ENCODE measurements around the gene ASTN2.

ASTN2 gene

DNA sequence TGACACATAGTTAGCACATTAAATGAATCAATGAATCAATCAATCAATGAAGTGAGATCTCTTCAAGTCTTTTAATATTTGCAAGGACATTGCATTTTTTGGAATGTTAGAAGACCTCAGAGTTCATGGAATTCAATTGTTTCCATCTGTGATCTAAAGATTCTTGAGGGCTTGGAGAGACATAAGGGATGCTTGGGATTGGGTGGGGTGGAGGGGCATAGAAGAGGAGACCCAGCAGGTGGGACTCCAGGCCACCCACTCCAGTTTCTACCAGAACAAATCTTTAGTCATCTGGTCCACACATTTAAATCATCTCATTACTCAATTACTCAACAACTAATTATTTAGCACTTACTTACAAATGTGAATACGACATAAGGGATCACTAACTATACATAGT is 978.7 kb downstream of the ASTN2 start:
- DNase-seq, result no peak

DNA sequence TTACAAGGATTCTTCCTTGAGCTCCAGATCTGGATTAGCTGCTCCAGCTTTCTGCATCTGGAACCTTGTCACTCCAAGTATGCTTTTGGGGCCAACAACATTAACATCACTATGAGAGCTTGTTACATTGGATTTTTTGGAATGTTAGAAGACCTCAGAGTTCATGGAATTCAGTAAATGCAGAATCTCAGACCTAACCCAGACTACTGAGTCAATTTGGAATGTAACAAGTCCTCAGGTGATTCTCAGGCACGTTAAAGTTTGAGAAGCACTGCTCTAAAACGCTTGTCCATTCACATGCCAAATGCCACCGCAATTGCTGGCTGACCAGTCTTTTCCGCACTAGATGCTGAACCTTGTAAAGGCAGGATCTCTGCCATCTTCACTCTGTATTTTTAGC is 979.2 kb downstream of the ASTN2 start:
- DNase-seq, result no peak

DNA sequence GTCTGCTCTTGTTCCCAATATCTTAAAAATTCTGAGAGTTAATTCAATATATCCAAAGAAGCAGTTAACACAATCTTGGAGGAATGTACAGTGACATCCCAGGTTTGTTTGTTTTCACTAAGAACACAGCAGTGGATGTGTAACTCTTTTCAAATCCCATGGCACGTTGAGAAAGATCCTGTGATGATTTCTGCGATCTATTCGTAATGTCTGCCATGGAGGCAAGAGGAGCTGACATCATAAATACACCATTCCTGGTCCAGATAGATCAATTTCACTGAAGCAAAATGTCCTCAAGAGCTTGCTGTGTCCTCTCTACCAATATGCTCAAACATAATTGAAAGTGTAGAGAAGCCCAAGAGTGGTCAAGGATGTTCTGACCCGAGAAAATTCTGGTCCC is 980.5 kb downstream of the ASTN2 start:
- DNase-seq, result no peak

DNA sequence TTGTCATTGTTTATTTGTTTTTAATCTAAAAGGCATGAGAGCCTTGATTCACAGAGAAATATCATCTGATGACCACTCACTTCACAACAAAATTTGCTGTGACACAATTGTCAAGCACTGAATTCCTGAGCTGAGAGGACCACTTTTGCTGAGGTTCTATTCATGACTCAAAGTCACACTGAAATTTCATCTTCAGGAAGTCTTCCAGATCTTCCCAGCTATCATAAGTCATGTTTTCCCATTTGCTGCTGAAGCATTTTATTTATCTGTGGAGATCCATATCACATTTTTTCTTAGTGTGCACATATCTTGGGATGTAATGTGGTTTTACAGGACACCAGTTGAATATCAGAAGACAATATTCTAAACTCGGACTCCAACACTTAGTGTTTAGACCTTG is 982.8 kb downstream of the ASTN2 start:
- no peak for DNase-seq

DNA sequence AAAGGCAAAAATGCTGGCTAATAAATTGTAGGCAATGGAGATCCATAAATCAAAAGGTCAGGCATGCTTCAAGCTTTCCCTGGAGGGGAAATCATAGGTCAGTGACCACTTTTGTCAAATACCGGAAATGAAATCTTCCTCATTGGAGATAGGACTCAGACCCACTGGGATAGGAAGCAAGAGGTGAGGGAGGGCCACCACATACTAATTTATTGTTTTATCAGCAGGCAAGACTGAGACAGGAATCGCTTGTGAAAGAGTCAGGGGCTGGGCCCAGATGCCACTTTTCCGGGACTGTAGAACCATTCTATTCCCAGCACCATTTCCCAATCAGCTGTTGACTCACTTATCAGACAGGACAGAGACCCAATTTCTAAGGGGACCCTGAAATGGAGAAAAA is 984.0 kb downstream of the ASTN2 start:
- no peak for DNase-seq

DNA sequence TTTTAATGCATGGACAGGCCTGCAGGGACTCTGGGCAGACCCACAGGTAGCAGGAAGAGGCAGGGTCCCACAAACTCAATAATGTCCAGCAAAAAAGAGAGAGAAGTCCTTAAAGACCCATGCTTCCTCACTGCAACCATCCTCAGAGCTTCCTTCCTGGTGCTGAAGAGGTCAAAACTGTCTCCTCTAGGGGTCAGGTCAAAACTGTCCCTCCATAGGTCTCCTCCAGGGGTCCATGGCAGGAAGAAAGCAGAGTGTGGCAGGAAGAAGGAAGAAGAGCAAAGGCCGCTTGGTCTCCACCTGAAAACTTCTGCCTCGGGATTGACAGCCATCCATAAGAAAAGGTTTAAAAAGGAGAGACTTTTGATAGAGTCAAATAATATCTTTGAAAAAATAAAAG is 989.6 kb downstream of the ASTN2 start:
- no peak for DNase-seq

DNA sequence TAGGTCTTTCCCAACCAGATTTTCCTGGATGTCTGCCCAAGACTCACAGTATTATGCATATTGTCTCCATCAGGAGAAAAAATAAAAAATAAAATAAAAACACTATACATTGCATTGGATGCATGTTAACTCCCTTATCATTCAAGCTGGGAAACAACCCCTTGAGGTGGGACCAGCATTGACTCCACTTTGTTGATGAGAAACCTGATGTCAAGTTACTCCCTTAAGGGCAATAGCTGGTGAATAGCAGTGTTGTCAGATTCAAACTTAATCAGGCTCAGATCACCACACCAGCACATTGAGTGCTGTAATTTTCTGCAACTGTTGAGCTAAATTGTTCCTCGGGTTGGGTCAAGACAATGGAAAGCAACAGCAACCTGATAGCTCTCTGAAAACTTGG is 991.7 kb downstream of the ASTN2 start:
- DNase-seq, result no peak

DNA sequence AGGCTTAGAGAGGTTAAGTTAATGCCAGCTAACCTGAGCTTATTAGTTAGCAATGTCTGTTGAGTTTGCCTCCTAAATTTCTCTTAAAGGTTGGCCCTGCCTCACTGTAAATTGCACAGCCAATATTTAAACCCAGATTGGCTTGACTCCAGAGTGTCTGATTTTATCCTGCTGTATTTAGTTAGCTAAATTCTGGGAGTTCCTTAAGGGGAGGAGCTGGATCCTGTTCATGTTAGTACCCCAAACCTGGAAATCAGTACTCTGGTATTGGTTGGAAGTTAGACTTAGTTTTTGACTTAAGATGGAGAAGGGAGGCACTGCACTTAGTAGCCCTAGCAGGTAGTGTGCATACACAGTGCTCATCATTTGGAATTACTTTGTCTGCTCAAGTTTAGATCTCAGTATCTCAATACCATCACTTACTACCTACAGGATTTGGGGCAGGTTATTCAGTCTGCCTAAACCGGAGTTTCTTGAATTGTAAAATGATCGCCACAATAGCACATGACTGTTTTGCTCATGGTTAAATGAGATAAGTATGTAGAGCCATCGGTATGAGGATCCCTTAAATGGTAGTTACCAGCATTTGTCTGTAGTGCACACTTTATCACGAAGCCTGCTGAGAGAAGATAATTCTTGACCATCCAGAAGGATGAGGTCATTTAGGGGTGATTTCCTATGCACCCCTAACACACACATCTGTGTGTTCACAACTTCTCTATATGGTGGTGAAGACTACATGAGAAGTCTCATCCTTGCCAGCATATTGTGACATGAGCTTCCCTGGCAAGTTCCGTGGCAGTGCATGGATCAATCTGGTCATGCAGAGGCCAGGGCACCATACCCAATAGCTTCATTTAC is 992.5 kb downstream of the ASTN2 start:
- DNase-seq, result no peak

DNA sequence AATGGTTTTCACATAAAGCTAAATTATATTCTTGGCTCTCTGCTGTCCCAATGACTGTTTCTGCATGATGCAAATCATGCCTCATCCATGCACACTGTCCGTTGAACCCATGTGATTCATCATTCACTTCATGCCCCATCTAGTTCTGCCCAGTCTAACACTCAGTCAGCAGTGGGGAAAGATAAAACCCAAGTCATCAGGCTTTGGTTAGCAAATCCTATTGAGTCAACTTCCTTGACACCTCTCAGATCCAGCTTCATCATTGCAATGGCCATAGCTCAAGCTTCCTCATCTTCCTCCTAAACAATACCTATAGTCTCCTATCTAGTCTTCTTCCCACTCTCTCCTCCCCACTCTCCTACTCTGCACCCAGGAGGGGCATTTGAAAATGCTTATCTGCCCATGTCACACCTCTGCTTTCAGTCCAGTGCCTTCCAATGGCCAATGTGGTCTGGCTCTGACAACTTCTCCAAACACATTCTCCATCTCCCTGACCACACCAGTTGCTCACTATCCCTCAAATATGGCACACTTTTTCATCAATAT is 993.8 kb downstream of the ASTN2 start:
- no peak for DNase-seq

DNA sequence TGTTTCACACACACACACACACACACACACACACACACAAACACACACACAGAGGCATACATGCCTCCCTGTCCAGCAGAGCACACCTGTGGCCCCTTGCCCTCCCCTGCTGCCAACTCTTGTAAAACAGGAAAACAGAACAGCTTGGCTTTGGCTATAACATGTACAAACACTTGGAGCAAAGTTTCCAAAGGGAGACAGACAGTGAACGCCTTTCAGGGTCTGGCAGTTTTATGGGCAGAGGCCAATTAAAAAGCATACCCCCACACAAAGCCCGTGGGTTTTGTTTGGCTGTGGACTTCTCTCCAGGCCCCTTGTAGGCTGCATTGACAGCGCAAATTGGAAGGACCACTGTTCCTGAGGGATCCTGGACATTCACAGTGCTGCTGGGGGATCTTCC is 995.7 kb downstream of the ASTN2 start:
- DNase-seq, result no peak

DNA sequence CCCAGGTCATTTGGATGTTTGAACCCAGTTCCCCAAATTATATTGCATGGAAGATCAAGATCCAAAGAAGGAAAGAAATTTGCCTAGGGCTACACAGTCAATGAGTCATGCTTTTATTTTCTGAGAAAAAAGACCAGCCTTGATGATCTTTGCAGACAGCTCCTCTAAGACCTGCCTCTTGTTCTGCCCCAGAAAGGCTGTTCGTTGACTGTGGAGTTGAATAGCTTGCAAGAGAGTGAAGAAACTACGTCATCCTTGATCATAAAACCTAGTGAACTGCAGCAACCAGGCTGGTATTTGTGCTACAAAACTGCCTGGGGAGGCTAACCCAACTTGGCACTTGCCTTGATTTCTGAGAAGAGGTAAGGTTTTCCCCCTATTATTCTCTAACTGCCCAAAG is 997.4 kb downstream of the ASTN2 start:
- DNase-seq, result no peak

DNA sequence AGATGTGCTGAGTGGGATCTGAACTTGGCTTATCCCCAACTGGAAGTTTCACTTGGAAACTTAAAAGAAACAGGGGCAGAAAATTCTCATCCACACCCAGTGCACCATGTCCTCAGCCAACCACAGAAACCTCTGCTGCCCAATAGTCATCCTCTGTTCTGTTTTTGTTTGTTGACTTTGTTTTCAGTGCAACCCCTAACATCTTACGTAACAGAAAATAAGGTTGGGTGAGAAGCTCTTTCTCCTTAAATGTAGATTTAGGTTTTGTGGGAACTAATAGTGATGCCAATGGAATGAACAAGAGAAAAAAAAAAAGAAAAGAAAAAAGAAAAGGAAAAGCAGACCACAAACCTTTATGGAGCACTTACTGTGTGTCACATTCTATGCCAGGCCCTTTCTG is 998.4 kb downstream of the ASTN2 start:
- DNase-seq, result no peak

DNA sequence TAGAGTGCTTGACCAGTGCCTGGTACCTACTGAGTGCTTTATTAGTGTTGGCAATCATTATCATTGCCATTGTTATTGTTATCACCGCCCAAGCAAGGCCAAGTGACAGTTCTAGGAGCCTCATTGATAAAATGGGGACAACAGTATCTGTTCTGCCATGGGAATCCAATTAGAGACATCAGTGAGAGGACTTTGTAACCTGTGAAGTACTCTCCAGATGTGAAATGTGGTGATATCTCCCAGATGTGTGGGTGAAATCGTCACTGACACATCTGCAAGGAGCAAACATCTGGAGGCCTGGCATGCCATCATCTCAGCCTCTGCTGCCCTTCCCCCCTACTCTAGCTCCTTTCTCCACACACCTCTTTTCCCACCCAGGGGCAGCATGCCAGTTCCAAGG is 1000.5 kb downstream of the ASTN2 start:
- no peak for DNase-seq

DNA sequence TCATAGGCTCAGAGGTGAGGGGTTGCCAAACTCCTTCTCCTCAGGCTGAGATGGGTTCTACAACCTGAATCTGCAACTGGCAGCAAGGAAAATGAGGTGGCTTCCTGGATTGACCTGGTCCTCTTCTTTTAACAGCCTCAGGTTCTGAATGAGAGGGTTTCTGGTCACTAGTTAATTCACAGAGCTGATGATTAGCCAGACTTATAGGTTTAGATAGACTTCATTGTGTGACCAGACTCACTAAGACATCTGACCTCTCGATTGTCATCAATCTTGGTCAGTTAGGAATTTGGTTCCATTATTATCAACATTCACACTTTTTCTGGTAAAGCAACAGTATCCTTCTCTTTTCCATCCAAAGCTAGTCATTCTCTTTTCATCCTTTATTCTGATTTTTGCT is 1003.4 kb downstream of the ASTN2 start:
- DNase-seq, result no peak

DNA sequence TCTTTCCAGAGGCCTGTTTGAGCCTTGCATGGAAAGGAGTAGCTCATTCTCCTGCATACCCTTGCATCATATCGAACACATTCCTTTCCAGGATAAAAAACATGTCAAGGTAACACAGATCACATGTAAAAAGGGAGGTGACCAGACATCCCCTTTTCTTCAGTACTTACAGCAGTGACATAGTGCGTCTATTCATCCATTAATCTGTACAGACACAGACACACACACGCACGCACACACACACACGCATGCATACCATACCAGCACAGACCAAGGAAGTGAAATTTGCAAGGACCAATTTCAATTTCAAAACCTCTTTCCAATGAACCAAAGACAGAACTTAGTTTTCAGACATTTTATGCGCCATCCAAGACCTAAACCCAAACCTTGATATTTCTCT is 1005.2 kb downstream of the ASTN2 start:
- no peak for DNase-seq

DNA sequence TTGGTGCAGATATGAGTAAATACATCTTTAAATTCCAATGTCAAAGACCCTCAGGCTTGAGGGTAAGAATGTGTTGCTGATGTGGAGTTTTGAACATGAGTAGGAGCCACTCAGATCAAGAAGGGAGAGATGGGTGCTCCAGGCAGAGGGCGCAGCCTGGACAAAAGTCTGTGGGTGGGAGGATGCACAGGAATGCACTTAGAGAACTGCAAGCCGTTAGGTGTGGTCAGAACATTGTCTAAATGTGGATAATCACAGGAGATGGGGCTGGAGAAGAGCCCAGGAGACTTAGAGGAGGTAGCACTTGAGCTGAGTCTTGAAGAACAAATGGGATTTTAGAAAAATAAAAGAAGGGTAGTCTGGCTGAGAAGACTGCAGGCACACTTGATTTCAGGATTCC is 1005.7 kb downstream of the ASTN2 start:
- no peak for DNase-seq

DNA sequence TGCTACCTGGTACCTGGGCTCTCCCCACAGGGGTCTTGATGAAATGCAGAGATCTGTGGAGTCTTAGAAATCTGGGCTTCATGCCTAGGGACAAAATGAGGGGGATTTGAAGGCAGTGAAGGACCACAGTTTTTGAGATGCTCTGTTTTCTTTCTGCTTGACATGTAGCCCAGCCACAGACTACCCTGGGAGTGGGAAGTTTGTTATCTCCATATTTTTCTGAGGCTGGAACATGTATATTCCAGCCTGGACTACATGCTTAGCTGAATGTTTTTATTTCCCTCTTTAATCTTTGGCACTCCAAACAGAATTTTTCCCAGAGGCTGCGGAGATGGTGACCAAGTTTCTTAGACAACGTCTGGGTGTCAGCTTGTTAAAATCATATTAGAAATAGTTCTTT is 1008.4 kb downstream of the ASTN2 start:
- DNase-seq, result no peak

DNA sequence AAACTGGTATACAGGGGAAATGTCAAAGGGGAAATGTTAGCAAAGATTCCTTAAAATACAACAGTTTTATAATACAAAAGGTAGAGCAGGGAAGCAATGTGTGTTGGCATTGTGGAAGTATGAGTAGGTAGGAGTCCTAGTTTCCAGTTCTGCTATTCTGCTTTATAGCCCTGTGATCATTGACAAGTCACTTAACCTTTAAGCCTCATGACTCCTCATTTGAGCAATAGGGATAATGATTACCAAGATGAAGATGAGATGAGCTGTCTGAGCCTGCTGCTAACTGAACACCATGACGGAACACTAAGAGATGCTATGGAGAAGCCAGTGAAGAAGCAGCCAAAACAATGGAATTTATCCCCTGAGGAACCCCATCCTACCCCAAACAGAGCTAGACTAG is 1009.5 kb downstream of the ASTN2 start:
- no peak for DNase-seq

DNA sequence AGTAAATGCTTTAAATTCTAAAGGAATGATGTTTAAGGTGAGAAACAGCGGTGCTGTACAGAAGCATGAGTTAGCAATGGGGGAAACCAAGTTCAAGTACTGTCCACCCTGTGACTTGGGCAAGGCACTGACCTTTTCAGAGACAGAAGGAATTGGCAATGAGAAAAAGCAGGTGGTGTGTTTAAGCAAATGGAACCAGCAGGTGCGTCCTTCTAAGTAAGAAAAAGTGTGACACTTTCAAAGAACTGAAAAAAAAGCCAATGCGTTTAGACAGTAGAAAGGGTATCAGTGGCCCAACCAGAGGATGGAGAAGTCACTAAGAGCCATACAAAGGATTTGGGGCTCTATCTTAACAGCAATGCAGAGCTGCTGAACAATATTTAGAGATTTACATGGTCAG is 1010.6 kb downstream of the ASTN2 start:
- no peak for DNase-seq

DNA sequence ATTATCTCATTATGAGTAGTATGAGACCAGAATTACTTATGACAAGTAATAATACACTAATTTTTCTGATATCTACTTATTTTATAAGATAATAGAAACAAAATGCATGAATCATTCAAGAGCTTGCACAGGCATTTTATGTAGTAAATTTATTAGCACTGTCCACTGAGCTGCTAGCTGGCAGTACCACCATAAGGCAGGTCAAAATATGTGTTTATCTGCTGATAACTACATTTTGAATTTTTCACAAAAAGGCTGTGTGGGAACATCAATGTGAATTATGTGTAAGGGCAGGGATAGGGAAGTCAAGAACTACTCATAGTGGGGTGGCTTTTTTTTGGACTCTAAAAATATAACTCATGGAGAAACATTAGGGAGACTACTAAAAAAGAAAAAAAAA is 1011.7 kb downstream of the ASTN2 start:
- DNase-seq, result no peak

DNA sequence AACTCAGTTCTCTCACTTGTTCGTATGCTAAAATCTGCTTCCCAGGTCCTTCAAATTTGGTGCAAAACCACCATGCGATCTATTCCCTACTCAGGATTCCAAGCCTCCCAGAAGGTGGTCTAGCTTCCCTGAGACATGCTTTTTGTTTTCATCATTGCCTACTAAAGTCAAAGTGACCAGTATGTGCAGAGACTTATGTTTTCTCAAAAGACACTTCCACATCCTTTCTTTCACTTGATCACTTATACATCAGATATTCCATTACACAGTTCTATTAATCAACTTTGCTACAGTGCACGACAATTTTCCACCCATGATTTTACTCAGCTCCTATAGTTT is 1019.2 kb downstream of the ASTN2 start:
- no peak for DNase-seq

DNA sequence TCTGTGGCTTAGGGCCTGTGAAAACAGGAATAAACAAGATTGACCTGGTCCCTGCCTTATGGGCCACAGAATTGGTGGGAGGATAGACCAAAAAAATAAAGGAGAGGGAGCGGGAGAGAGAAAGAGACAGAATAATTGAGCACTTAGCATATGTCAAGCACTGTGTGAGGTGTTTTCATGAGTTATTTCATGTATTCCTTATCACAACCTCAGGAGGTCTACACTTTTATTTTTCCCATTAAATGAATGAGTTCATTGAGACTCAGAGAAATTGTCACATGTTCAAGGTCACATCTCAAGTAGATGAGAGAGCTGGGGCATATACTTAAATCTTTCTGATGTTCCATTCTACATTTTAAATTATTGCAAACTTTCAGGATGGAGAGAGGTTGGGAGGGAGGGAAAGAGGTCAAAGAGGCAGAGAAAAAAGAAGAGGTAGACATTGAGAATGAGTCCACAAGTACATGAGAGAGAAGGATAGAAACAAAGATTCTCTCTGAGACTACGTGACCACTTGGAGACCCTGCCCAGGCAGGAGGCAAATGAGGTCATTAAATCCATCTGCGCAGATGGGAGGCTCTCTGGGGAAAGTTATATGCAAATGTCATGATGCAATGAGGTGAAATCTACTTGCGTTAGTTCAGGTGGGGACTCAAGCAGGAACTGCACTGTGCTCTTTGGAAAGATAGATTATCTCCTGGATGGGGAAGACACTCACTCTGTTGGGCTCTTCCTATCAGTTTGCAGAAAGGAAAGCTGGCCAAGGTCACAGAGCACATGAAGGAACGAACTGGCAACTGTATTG is 1019.8 kb downstream of the ASTN2 start:
- DNase-seq, result no peak

DNA sequence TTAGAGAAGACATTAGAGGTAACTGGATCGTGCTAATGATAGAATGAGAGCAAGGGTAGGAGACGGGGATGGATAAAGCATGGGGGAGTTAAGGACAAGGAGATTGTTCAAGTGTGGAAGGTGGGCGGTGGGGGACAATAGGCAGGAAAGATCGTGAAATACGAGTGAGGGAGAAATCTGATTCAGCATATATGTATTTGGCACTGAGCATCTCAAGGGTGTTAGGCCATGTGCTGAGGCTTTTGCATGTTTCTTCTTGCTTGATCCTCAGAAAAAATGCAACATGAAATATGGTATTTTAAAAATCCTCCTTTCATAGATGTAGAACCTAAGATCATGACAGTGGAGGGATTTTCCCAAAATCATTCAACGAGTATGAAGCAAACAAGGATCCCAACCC is 1020.8 kb downstream of the ASTN2 start:
- no peak for DNase-seq

DNA sequence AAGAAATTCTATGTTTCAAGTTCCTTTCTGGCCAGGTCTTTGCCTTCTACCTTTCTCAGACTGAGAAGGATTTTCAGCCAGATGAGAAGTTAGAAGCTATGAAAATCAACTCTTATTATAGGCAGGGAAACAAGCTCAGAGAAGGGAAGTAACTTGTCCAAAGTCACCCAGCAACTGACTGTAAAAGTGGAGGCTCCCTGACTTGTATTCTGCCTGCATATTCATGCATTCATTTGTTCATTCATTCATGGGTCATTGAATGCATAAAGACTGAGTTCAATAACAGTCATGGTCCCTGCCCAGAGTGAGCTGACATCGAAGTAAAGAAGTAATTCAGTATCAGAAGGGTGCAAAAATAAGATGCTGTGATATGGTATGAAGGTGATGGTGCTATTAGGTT is 1021.7 kb downstream of the ASTN2 start:
- DNase-seq, result no peak

All from effector CD4-positive, alpha-beta T cell (primary cell).